CD4-positive, alpha-beta memory T cell (primary cell): ENCODE data around the gene SAMD11. TPM values are rescaled to one million over a fixed set of nuclear protein-coding genes. Genes with fewer than 3 reads are reported as not detected.
"Not testable (repeated sequence)": the region's sequence is repeated elsewhere in the genome, so short reads cannot be mapped to it uniquely, and the experiment has no call there.

ENCODE experiments used
- CTCF ChIA-PET: fragments of 350-600 bp; sonication (Branson Sonifier 250); formaldehyde crosslinking; loops from one replicate; lab custom pipeline; 2021; ENCODE audit warnings: inconsistent platforms; ENCODE audit not compliant: partially characterized antibody; lab: Charles Lee
- POLR2A ChIA-PET: fragments of 350-600 bp; sonication (Branson Sonifier 250); formaldehyde crosslinking; loops from one replicate; lab custom pipeline; 2021; ENCODE audit not compliant: partially characterized antibody; lab: Charles Lee
- DNase-seq, 5 donors: peaks; one replicate each; pipeline versions ENCODE4 v3.0.0 to v3.0.0-alpha.2; 2020 to 2022; ENCODE audit warnings: mixed read lengths in 1 of 5
- H3K27ac ChIP-seq: one replicate; pipeline ENCODE4 v1.7.0; 2013; ENCODE audit warnings: low read depth, low read length
- H3K27me3 ChIP-seq: 2 replicates; pipeline ENCODE4 v1.7.0; 2013; ENCODE audit warnings: mild to moderate bottlenecking, low read length, moderate library complexity; ENCODE audit not compliant: insufficient read depth
- H3K36me3 ChIP-seq: 2 replicates; pipeline ENCODE4 v1.7.0; 2013; ENCODE audit warnings: mild to moderate bottlenecking, low read length, moderate library complexity; ENCODE audit not compliant: insufficient read depth
- H3K4me1 ChIP-seq: 2 replicates; pipeline ENCODE4 v1.7.0; 2013; ENCODE audit warnings: mild to moderate bottlenecking, low read length, moderate library complexity; ENCODE audit not compliant: insufficient read depth
- H3K4me3 ChIP-seq, 2 donors: one replicate each; pipeline ENCODE4 v1.7.0; 2013; ENCODE audit warnings: low read length in 2 of 2, mild to moderate bottlenecking in 1 of 2
- H3K9me3 ChIP-seq, 2 donors: one replicate each; pipeline ENCODE4 v1.7.0; 2013; ENCODE audit warnings: low read length in 2 of 2, control low read depth in 1 of 2; ENCODE audit not compliant: control insufficient read depth in 1 of 2
- H3K27ac Mint-ChIP-seq, 7 donors: one replicate each; pipeline ENCODE4 v1.8.0; 2020 to 2021; ENCODE audit warnings: mixed read lengths in 7 of 7, mild to moderate bottlenecking in 6 of 7, inconsistent platforms in 3 of 7, moderate library complexity in 3 of 7
- H3K27me3 Mint-ChIP-seq, 2 donors: one replicate each; pipeline ENCODE4 v1.8.0; 2020 to 2021; ENCODE audit warnings: mixed read lengths in 2 of 2
- H3K36me3 Mint-ChIP-seq, 2 donors: one replicate each; pipeline ENCODE4 v1.8.0; 2020 to 2021; ENCODE audit warnings: mixed read lengths in 2 of 2, inconsistent platforms in 1 of 2, mild to moderate bottlenecking in 1 of 2
- H3K4me1 Mint-ChIP-seq, 4 donors: one replicate each; pipeline ENCODE4 v1.8.0; 2020 to 2021; ENCODE audit warnings: mixed read lengths in 4 of 4, mild to moderate bottlenecking in 1 of 4
- H3K4me3 Mint-ChIP-seq, 8 donors: one replicate each; pipeline ENCODE4 v1.8.0; 2020 to 2021; ENCODE audit warnings: mixed read lengths in 8 of 8, mild to moderate bottlenecking in 7 of 8, moderate library complexity in 6 of 8, inconsistent platforms in 3 of 8
- H3K9me3 Mint-ChIP-seq, 8 donors: one replicate each; pipeline ENCODE4 v1.8.0; 2020 to 2021; ENCODE audit warnings: mixed read lengths in 8 of 8, mild to moderate bottlenecking in 5 of 8, inconsistent platforms in 3 of 8, moderate library complexity in 1 of 8
- intact Hi-C: fragments of 100-400 bp; cut with micrococcal nuclease; formaldehyde crosslinking; loops from one replicate; pipeline ENCODE4 v1.15.1; 2023
- polyA plus RNA-seq, 2 donors: library from polyadenylated mRNA; unstranded; fragments of 300-500 nt; fragmentation: Illumina TruSeq; gene quantifications; one replicate each; pipeline ENCODE4 v1.2.3, GENCODE V29; 2021
- total RNA-seq, 2 experiments: library from RNA; stranded (reverse); gene quantifications; one replicate each; pipeline ENCODE4 v1.2.3, GENCODE V29; 2021

SAMD11 gene
- total and polyA plus RNA-seq, 4 experiments from 2014 or later, result 0.10 TPM; not detected in 3

GRCh38 chr1:886760-887159 lies 37.0 kb upstream of the SAMD11 start:
- Mint-ChIP-seq H3K9me3 (no peaks in the 10 kb centered on the region), H3K4me1 (peaks cover 0 to 3% (median 0%) of the 10 kb centered on the region in 4 donors), H3K4me3 (no peak overlapping the region), H3K27ac (no peak overlapping the region), H3K27me3 (peaks cover 19 to 29% of the 10 kb centered on the region in 2 donors), H3K36me3 (no peaks in the 10 kb centered on the region)
- Histone ChIP-seq H3K27me3 (peaks cover 3% of the 10 kb centered on the region), H3K4me1 (no peaks in the 10 kb centered on the region), H3K27ac (no peak overlapping the region), H3K36me3 (no peaks in the 10 kb centered on the region), H3K4me3 (no peak overlapping the region), H3K9me3 (no peaks in the 10 kb centered on the region)
- ChIA-PET CTCF (no interaction called here), POLR2A (no interaction called here)
- intact Hi-C loops, result no loop called here
- no peak for DNase-seq

DNA sequence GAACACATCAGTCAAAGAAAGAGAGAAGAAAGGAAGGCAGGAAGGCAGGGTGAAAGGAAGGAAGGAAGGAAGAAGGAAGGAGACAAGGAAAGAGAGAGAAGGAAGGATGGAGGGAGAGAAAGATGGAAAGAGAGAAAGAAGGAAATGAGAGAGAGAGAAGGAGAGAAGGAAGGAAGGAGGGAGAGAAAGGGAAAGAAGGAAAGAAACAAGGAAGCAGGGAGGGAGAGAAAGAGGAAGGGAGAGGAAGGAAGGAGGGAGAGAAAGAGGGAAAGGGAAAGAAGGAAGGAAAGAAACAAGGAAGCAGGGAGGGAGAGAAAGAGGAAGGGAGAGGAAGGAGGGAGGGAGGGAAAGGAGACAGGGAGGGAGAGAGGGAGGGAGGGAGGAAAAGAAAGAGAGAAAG lies 35.4 kb upstream of the SAMD11 start:
- Mint-ChIP-seq H3K4me3 (no peak overlapping the region), H3K9me3 (no peaks in the 10 kb centered on the region), H3K36me3 (no peaks in the 10 kb centered on the region), H3K27ac (no peak overlapping the region), H3K27me3 (peaks cover 19 to 25% of the 10 kb centered on the region in 2 donors), H3K4me1 (peaks cover 0 to 3% (median 0%) of the 10 kb centered on the region in 4 donors)
- H3K4me3 ChIP-seq, result no peak overlapping the region
- no peaks in the 10 kb centered on the region for H3K36me3 ChIP-seq
- H3K27me3 ChIP-seq, result peaks cover 3% of the 10 kb centered on the region
- H3K4me1 ChIP-seq, result no peaks in the 10 kb centered on the region
- CTCF ChIA-PET, result no interaction called here
- intact Hi-C loops, result no loop called here
- no peak overlapping the region for H3K27ac ChIP-seq
- no peaks in the 10 kb centered on the region for H3K9me3 ChIP-seq
- POLR2A ChIA-PET, result no interaction called here
- DNase-seq, result no peak

GRCh38 chr1:889774-890173 lies 33.9 kb upstream of the SAMD11 start:
- H3K36me3 ChIP-seq, H3K27me3 ChIP-seq, intact Hi-C loops, H3K4me1 ChIP-seq, H3K9me3 ChIP-seq, H3K4me1 Mint-ChIP-seq, H3K9me3 Mint-ChIP-seq, POLR2A ChIA-PET, H3K36me3 Mint-ChIP-seq, CTCF ChIA-PET, H3K4me3 ChIP-seq, DNase-seq, H3K4me3 Mint-ChIP-seq, H3K27ac ChIP-seq, H3K27ac Mint-ChIP-seq: not testable (repeated sequence)
- H3K27me3 Mint-ChIP-seq, result peaks cover 19 to 25% of the 10 kb centered on the region in 2 donors

DNA sequence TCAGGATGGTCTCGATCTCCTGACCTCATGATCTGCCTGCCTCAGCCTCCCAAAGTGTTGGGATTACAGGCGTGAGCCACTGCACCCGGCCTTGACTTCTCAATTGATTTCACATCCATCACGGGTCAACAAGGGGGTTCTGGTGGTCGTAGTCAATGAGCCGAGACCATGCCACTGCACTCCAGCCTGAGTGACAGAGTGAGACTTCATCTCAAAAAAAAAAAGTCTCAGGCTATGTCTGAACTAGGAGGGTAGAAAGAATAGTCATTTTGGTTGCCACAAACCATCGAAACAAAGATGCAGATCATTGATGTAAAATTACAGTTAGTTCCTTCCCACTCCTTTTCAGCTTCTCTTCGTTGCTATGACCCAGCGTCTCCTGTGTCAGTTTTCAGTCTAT lies 33.5 kb upstream of the SAMD11 start:
- H3K27me3 Mint-ChIP-seq, result peaks cover 18 to 26% of the 10 kb centered on the region in 2 donors
- CTCF ChIA-PET, H3K9me3 Mint-ChIP-seq: not testable (repeated sequence)

DNA sequence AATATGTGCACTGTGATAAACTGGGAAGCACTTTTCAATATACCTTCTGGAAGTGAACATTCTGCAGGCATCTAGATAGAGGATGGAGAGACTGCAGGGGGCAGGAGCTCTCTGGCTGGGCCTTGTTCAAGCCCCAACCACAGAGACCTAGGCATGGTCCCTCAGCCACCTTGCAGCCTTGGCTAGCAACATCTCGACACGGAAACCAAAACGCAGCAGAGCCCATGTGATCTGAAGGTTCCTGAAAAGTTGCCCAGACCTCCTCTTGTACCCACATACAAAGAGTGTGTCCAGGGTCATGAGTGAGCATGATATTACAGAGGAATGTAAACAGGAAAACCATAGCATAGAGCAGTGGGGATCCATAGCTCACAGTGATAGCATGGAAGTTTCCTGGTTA lies 33.1 kb upstream of the SAMD11 start:
- Histone ChIP-seq H3K27ac (no peak overlapping the region), H3K4me3 (no peak overlapping the region), H3K36me3 (no peaks in the 10 kb centered on the region), H3K27me3 (peaks cover 3% of the 10 kb centered on the region), H3K4me1 (no peaks in the 10 kb centered on the region), H3K9me3 (no peaks in the 10 kb centered on the region)
- Mint-ChIP-seq H3K27me3 (peaks cover 19 to 29% of the 10 kb centered on the region in 2 donors), H3K27ac (no peak overlapping the region), H3K4me3 (peak overlapping the region in 1 of 8 donors; percentile 8), H3K4me1 (peaks cover 0 to 3% (median 0%) of the 10 kb centered on the region in 4 donors), H3K9me3 (peaks cover 0 to 2% (median 0%) of the 10 kb centered on the region in 8 donors), H3K36me3 (no peaks in the 10 kb centered on the region)
- no peak for DNase-seq
- intact Hi-C loops, result no loop called here
- CTCF ChIA-PET, result no interaction called here
- POLR2A ChIA-PET, result no interaction called here

More for the DNA sequence above, 33.5 kb upstream of the SAMD11 start:
- H3K4me1 Mint-ChIP-seq, H3K4me1 ChIP-seq, intact Hi-C loops, H3K27ac Mint-ChIP-seq, H3K27me3 ChIP-seq, H3K4me3 ChIP-seq, H3K36me3 Mint-ChIP-seq, H3K27ac ChIP-seq, DNase-seq, H3K36me3 ChIP-seq, H3K9me3 ChIP-seq, POLR2A ChIA-PET: not testable (repeated sequence)
- H3K4me3 Mint-ChIP-seq, result peak overlapping the region in 1 of 8 donors; percentile 8

GRCh38 chr1:897226-897625 lies 26.5 kb upstream of the SAMD11 start:
- peaks cover 0 to 3% of the 10 kb centered on the region in 2 donors for H3K9me3 ChIP-seq
- intact Hi-C loops, result no loop called here
- no peaks in the 10 kb centered on the region for H3K27me3 ChIP-seq
- DNase-seq, result no peak
- Mint-ChIP-seq H3K27me3 (peaks cover 24 to 30% of the 10 kb centered on the region in 2 donors), H3K4me1 (peaks cover 6 to 26% (median 9%) of the 10 kb centered on the region in 4 donors), H3K36me3 (peaks cover 0 to 8% of the 10 kb centered on the region in 2 donors), H3K4me3 (peak overlapping the region in 1 of 8 donors; percentile 11), H3K27ac (no peak overlapping the region), H3K9me3 (peaks cover 2 to 22% (median 18%) of the 10 kb centered on the region in 8 donors)
- ChIA-PET POLR2A (interaction anchor here (0.8 kb wide), 1 partner anchor 119 kb away, joined by 3 read pairs; no protein-coding TSS in a partner anchor), CTCF (no interaction called here)
- H3K27ac ChIP-seq, result no peak overlapping the region
- no peak overlapping the region for H3K4me3 ChIP-seq
- H3K4me1 ChIP-seq, result peaks cover 10% of the 10 kb centered on the region
- no peaks in the 10 kb centered on the region for H3K36me3 ChIP-seq

- H3K27ac ChIP-seq, CTCF ChIA-PET, H3K27me3 ChIP-seq, H3K4me1 ChIP-seq, H3K4me3 ChIP-seq, H3K9me3 ChIP-seq, H3K36me3 Mint-ChIP-seq, DNase-seq, H3K36me3 ChIP-seq, intact Hi-C loops: not testable (repeated sequence)
- H3K9me3 Mint-ChIP-seq, result peaks cover 2 to 22% (median 18%) of the 10 kb centered on the region in 8 donors
- H3K4me1 Mint-ChIP-seq, result peaks cover 6 to 26% (median 9%) of the 10 kb centered on the region in 4 donors
- POLR2A ChIA-PET, result interaction anchor here (0.6 to 0.8 kb wide), 2 partner anchors 120 to 478 kb away, joined by 3 read pairs; no protein-coding TSS in a partner anchor
- peaks cover 25 to 30% of the 10 kb centered on the region in 2 donors for H3K27me3 Mint-ChIP-seq
- peak overlapping the region in 3 of 7 donors; percentile 30 to 54 (median 53) for H3K27ac Mint-ChIP-seq
- H3K4me3 Mint-ChIP-seq, result peak overlapping the region in 5 of 8 donors; percentile 14 to 80 (median 75)
Observed at GRCh38 chr1:897951-898350, 25.8 kb upstream of the SAMD11 start.
